Lower leg skin (tissue), 4 donors: ENCODE measurements around the gene ANO1. TPM values are rescaled to one million over a fixed set of nuclear protein-coding genes. Genes with fewer than 3 reads are reported as not detected.

Source experiments
- DNase-seq, 2 donors: peaks; one replicate each; pipeline ENCODE4 v3.0.0-alpha.2; 2019; ENCODE audit warnings: low spot score in 2 of 2
- H3K4me3 ChIP-seq: fragments of 200-600 bp; sonication (generic); 2 replicates; pipeline ENCODE4 v1.5.1; 2017; ENCODE audit warnings: mild to moderate bottlenecking, low read depth; ENCODE audit not compliant: poor library complexity, severe bottlenecking
- POLR2A ChIP-seq, 2 donors: fragments of 450-650 bp; IDR thresholded peaks; one replicate each; pipeline ENCODE4 v1.6.1; 2016 to 2017; ENCODE audit warnings: antibody characterized with exemption in 2 of 2, mild to moderate bottlenecking in 1 of 2, moderate library complexity in 1 of 2
- WGBS, 2 donors: methylation state at CpG; one replicate each; pipeline ENCODE4 v1.1.5; 2018; 5-methylcytosine and 5-hydroxymethylcytosine counted together
- intact Hi-C: fragments of 100-400 bp; cut with DNase I; formaldehyde crosslinking; loops from one replicate; pipeline ENCODE4 v1.15.0; 2023; ENCODE audit warnings: low total_unique reads
- total RNA-seq, 4 donors: library from RNA; depleted of rRNA; stranded (reverse); fragments of >200 nt; gene quantifications; one replicate each; pipeline ENCODE4 v1.1.0, GENCODE V29; 2016
- TF ChIP-seq, protein P1 (sequence below), 3 donors: fragments of 450-650 bp; IDR thresholded peaks; one replicate each; pipeline ENCODE4 v1.5.1; 2016; ENCODE audit warnings: antibody characterized with exemption in 3 of 3, mild to moderate bottlenecking in 3 of 3, moderate library complexity in 2 of 3

Gene ANO1
- total RNA-seq, 4 donors from 2014 or later, result 55.1 to 106 (median 76.8) TPM

DNA sequence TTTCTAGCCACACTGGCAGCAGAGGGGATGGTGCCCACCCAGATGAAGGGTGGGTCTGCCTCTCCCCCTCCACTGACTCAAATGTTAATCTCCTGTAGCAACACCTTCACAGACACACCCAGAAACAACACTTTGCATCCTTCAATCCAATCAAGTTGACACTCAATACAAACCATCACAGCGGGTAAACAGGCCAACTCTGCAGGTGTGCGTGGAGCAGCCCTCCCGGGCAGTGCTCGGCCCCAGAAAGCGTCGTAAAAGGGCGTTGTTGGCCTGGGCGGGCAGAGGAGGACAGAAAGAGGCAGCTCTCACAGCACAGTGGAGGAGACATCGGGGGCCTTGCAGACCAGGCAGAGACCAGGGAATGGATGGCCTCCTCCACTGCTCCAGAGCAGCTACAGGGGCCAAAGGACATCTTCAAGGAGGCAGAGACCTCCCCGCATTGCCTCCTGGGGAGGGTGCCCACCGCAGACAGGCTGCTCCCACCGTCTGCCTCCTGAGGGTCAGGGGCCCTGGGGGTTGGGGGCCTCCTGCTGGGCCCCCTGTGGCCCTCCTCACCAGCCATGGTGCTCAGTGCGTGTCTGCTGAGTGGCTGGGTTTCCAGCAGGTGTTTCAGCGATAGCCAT lies 68.9 kb downstream of the ANO1 start:
- intact Hi-C loops, result no loop called here
- 70 to 83% methylated on average over 14 of the region's 14 CpGs for WGBS, 2 donors
- H3K4me3 ChIP-seq, result no peak overlapping the region
- TF ChIP-seq POLR2A (IDR thresholded peaks at IDR 0.05), result no peak
- TF ChIP-seq, protein P1, sequence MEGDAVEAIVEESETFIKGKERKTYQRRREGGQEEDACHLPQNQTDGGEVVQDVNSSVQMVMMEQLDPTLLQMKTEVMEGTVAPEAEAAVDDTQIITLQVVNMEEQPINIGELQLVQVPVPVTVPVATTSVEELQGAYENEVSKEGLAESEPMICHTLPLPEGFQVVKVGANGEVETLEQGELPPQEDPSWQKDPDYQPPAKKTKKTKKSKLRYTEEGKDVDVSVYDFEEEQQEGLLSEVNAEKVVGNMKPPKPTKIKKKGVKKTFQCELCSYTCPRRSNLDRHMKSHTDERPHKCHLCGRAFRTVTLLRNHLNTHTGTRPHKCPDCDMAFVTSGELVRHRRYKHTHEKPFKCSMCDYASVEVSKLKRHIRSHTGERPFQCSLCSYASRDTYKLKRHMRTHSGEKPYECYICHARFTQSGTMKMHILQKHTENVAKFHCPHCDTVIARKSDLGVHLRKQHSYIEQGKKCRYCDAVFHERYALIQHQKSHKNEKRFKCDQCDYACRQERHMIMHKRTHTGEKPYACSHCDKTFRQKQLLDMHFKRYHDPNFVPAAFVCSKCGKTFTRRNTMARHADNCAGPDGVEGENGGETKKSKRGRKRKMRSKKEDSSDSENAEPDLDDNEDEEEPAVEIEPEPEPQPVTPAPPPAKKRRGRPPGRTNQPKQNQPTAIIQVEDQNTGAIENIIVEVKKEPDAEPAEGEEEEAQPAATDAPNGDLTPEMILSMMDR (IDR thresholded peaks at IDR 0.05), result no peak
- no peak for DNase-seq

GRCh38 chr11:70147668-70148067 lies 69.6 kb downstream of the ANO1 start:
- no peak for TF ChIP-seq POLR2A (IDR thresholded peaks at IDR 0.05)
- TF ChIP-seq, protein P1 (IDR thresholded peaks at IDR 0.05), result no peak
- WGBS, 2 donors, result 73 to 84% methylated on average over 13 of the region's 13 CpGs
- H3K4me3 ChIP-seq, result no peak overlapping the region
- intact Hi-C loops, result no loop called here
- no peak for DNase-seq

DNA sequence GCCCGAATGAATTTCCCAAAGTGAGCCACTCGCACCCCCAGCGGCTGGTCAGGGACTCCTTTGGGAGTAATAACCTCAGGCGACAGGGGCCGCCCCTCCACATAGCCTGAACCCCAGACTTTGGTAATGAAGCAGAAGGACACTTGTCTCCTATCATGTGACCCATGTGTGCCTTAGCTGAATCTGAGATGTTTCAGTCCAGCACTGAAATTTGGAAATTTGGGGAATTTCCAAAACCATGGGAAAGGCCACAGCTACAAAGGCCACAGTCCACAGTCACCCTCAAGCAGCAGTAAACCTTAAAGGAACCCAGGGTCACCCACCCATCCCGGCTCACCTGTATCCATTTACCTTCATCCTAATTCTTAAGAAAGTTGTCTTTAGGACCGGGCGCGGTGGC lies 73.6 kb downstream of the ANO1 start:
- no peak for DNase-seq
- WGBS, 2 donors, result 95 to 98% methylated on average over 9 of the region's 9 CpGs
- intact Hi-C loops, result no loop called here
- TF ChIP-seq, protein P1 (IDR thresholded peaks at IDR 0.05), result no peak
- TF ChIP-seq POLR2A (IDR thresholded peaks at IDR 0.05), result no peak
- no peak overlapping the region for H3K4me3 ChIP-seq

GRCh38 chr11:70153133-70153727 lies 75.1 kb downstream of the ANO1 start:
- H3K4me3 ChIP-seq, result no peak overlapping the region
- intact Hi-C loops, result no loop called here
- DNase-seq, result no peak
- WGBS, 2 donors, result 81 to 86% methylated on average over 7 of the region's 7 CpGs
- no peak for TF ChIP-seq POLR2A (IDR thresholded peaks at IDR 0.05)
- TF ChIP-seq, protein P1 (IDR thresholded peaks at IDR 0.05), result no peak

DNA sequence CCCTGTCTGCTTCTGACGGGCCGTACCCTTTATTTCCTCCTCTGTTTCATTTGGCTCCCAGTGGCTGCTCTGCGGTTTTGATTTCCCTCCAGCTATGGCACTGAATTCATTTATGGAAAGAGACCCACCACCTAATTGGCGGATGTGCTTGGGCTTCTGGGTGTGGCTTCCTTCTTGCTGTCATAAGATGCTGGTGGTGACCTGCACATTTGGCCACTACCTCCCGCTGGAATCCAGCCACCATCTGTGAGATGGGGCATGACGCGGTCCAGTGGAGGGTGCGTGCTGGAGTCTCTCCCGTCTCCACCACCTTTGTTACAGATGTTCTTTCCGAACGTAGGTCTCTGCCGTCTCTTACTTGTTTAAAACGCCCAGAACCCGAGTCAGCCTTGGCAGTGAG lies 77.3 kb downstream of the ANO1 start:
- H3K4me3 ChIP-seq, result no peak overlapping the region
- 53 to 61% methylated on average over 14 of the region's 14 CpGs for WGBS, 2 donors
- intact Hi-C loops, result no loop called here
- peak in 1 of 2 donors; percentile 45 for DNase-seq
- TF ChIP-seq, protein P1 (IDR thresholded peaks at IDR 0.05), result no peak
- TF ChIP-seq POLR2A (IDR thresholded peaks at IDR 0.05), result no peak
